Activated CD8-positive, alpha-beta memory T cell treated with anti-CD3 and anti-CD28 coated beads, Interleukin-2, amount 10 ng/mL, durations not matched to agents 7 days and 5 days (primary cell): ENCODE data around the gene PTPRT. TPM values are rescaled to one million over a fixed set of nuclear protein-coding genes. Genes with fewer than 3 reads are reported as not detected.

Experiments
- ATAC-seq: fragments of 150-1000 bp; cut with Tn5 transposase; one replicate; pipeline ENCODE4 v1.10.0; 2021; ENCODE audit warnings: moderate library complexity
- CTCF ChIA-PET: fragments of 350-600 bp; sonication (Branson Sonifier 250); formaldehyde crosslinking; loops from one replicate; lab custom pipeline; 2021; ENCODE audit warnings: antibody characterized with exemption; lab: Charles Lee
- DNase-seq: peaks from one replicate; pipeline ENCODE4 v3.0.0-alpha.2; 2020
- H3K27ac Mint-ChIP-seq: one replicate; pipeline ENCODE4 v1.8.0; 2021; ENCODE audit warnings: mild to moderate bottlenecking, mixed read lengths
- H3K27me3 Mint-ChIP-seq: one replicate; pipeline ENCODE4 v1.8.0; 2021; ENCODE audit warnings: mixed read lengths
- H3K36me3 Mint-ChIP-seq: one replicate; pipeline ENCODE4 v1.8.0; 2021; ENCODE audit warnings: mild to moderate bottlenecking, mixed read lengths
- H3K4me1 Mint-ChIP-seq: one replicate; pipeline ENCODE4 v1.8.0; 2021; ENCODE audit warnings: mixed read lengths
- H3K4me3 Mint-ChIP-seq: one replicate; pipeline ENCODE4 v1.8.0; 2021; ENCODE audit warnings: mild to moderate bottlenecking, moderate library complexity, mixed read lengths
- H3K9me3 Mint-ChIP-seq: one replicate; pipeline ENCODE4 v1.8.0; 2022; ENCODE audit warnings: low read depth, mixed read lengths
- total RNA-seq, 2 experiments: library from RNA; stranded (reverse); gene quantifications; one replicate each; pipeline ENCODE4 v1.2.3, GENCODE V29; 2021

The PTPRT gene
- total RNA-seq, 2 experiments from 2014 or later = not detected

DNA sequence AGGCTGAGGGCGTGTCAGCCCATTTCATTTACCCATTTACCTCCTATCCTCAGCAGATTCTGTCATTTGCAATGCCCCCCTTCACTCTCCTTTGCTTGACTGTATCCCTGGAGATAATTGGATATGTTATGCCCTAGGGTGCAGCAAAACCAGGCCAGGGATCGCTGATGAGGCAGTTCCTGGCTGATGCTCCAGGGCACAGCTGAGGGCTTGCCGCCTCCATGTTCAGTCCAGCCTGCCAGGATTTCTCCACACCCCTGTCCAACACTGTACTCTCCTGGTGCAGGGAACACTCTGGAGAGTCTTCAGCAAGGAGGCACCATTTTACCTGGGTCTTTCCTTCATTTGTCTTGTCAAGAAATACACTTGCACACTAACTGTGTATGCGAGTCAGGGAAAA lies 1039.5 kb downstream of the PTPRT start:
- CTCF ChIA-PET = no interaction called here
- H3K27ac Mint-ChIP-seq = no peak overlapping the region
- H3K36me3 Mint-ChIP-seq = no peaks in the 10 kb centered on the region
- ATAC-seq = no peak
- no peaks in the 10 kb centered on the region for H3K4me1 Mint-ChIP-seq
- H3K9me3 Mint-ChIP-seq = peaks cover 13% of the 10 kb centered on the region
- no peak overlapping the region for H3K4me3 Mint-ChIP-seq
- H3K27me3 Mint-ChIP-seq = no peaks in the 10 kb centered on the region
- no peak for DNase-seq

DNA sequence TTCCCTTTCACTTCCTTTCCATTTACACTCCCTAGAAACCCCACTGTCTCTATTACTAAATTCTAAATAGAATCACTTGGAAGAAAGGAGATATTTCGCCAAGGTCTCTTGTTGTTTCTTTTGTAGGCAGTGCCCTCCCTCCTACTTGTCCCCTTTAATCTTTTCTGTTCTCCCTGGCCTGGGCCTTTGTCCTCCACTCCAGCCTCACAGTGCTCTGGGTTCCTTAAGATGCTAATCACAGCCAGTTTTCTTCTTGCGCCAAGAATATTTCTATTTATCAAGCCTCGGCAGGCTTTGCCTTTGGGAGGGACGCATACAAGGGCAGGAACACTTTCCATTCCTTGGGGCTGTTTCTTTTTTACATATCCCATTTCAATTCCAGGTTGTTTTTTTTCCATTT lies 1051.0 kb downstream of the PTPRT start:
- H3K27me3 Mint-ChIP-seq = no peaks in the 10 kb centered on the region
- DNase-seq = no peak
- no peaks in the 10 kb centered on the region for H3K36me3 Mint-ChIP-seq
- H3K4me3 Mint-ChIP-seq = no peak overlapping the region
- CTCF ChIA-PET = no interaction called here
- peaks cover 6% of the 10 kb centered on the region for H3K9me3 Mint-ChIP-seq
- H3K27ac Mint-ChIP-seq = no peak overlapping the region
- ATAC-seq = no peak
- no peaks in the 10 kb centered on the region for H3K4me1 Mint-ChIP-seq

DNA sequence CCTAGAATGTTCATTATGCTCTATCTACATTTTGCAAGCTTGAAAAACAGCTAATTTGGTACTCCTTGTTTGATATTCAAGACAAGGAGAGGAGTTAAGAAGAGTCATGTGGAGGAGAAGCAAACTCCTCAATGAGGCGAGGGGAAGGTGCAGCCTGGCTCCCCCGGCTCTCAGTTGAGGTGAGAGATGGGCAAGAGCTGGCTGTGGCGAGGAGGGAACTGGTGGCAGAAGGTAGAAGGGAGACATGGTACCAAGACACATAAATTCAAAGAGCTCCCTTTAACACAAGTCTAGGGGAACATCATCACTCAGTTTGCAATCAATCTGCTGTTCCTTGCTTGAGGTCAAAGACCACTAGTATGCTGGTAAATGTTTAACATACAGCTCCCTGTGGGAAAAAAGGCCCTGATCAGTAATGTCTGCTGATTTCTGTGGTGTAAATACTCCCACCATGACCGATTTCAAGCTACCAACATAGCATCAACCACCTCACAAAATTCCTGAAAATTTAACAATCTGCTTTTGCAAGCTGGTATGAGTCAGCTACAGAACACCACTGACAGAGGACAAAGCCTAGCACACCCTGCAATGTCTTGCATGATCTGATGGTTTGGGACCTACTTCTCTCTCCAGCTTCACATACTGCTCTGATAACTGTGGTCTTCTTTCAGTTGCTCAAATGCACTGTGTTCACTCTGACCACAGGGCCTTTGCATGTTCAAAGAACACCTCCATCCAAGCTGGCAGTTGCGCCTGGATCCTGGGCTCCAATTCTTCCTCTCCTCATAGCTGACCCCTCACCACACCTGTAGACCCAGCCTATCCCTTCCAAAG lies 1055.2 kb downstream of the PTPRT start:
- no peak for ATAC-seq
- H3K27me3 Mint-ChIP-seq = no peaks in the 10 kb centered on the region
- no peak overlapping the region for H3K4me3 Mint-ChIP-seq
- no peak for DNase-seq
- no peaks in the 10 kb centered on the region for H3K4me1 Mint-ChIP-seq
- H3K36me3 Mint-ChIP-seq = no peaks in the 10 kb centered on the region
- H3K9me3 Mint-ChIP-seq = no peaks in the 10 kb centered on the region
- CTCF ChIA-PET = no interaction called here
- H3K27ac Mint-ChIP-seq = no peak overlapping the region

GRCh38 chr20:42130810-42131596 lies 1058.7 kb downstream of the PTPRT start:
- Mint-ChIP-seq H3K4me3 (no peak overlapping the region), H3K36me3 (no peaks in the 10 kb centered on the region), H3K4me1 (no peaks in the 10 kb centered on the region), H3K9me3 (no peaks in the 10 kb centered on the region), H3K27me3 (no peaks in the 10 kb centered on the region), H3K27ac (no peak overlapping the region)
- CTCF ChIA-PET = no interaction called here
- ATAC-seq (no peak), DNase-seq (no peak)

GRCh38 chr20:42125426-42125825 lies 1064.3 kb downstream of the PTPRT start:
- Mint-ChIP-seq H3K27me3 (no peaks in the 10 kb centered on the region), H3K36me3 (no peaks in the 10 kb centered on the region), H3K4me1 (no peaks in the 10 kb centered on the region), H3K4me3 (no peak overlapping the region), H3K27ac (no peak overlapping the region), H3K9me3 (no peaks in the 10 kb centered on the region)
- no peak for ATAC-seq
- CTCF ChIA-PET = no interaction called here
- no peak for DNase-seq

GRCh38 chr20:42123981-42124473 lies 1065.7 kb downstream of the PTPRT start:
- Mint-ChIP-seq H3K27ac (no peak overlapping the region), H3K27me3 (no peaks in the 10 kb centered on the region), H3K4me3 (no peak overlapping the region), H3K36me3 (no peaks in the 10 kb centered on the region), H3K9me3 (peaks cover 2% of the 10 kb centered on the region), H3K4me1 (no peaks in the 10 kb centered on the region)
- ATAC-seq (no peak), DNase-seq (no peak)
- CTCF ChIA-PET = no interaction called here

- CTCF ChIA-PET = no interaction called here
- no peak overlapping the region for H3K4me3 Mint-ChIP-seq
- no peak for ATAC-seq
- H3K36me3 Mint-ChIP-seq = no peaks in the 10 kb centered on the region
- no peak overlapping the region for H3K27ac Mint-ChIP-seq
- H3K9me3 Mint-ChIP-seq = peaks cover 7% of the 10 kb centered on the region
- no peaks in the 10 kb centered on the region for H3K4me1 Mint-ChIP-seq
- DNase-seq = no peak
- no peaks in the 10 kb centered on the region for H3K27me3 Mint-ChIP-seq
Measured at GRCh38 chr20:42118409-42119125, 1071.1 kb downstream of the PTPRT start.

- Mint-ChIP-seq H3K4me1 (no peaks in the 10 kb centered on the region), H3K4me3 (no peak overlapping the region), H3K27me3 (no peaks in the 10 kb centered on the region), H3K36me3 (no peaks in the 10 kb centered on the region), H3K9me3 (peaks cover 7% of the 10 kb centered on the region), H3K27ac (no peak overlapping the region)
- CTCF ChIA-PET = no interaction called here
- ATAC-seq (no peak), DNase-seq (no peak)
Measured at GRCh38 chr20:42118001-42118400, 1071.7 kb downstream of the PTPRT start.

- DNase-seq = no peak
- Mint-ChIP-seq H3K36me3 (no peaks in the 10 kb centered on the region), H3K4me3 (no peak overlapping the region), H3K4me1 (no peaks in the 10 kb centered on the region), H3K27ac (no peak overlapping the region), H3K9me3 (peaks cover 7% of the 10 kb centered on the region), H3K27me3 (no peaks in the 10 kb centered on the region)
- no peak for ATAC-seq
- CTCF ChIA-PET = no interaction called here
Measured at GRCh38 chr20:42113236-42113635, 1076.5 kb downstream of the PTPRT start.

DNA sequence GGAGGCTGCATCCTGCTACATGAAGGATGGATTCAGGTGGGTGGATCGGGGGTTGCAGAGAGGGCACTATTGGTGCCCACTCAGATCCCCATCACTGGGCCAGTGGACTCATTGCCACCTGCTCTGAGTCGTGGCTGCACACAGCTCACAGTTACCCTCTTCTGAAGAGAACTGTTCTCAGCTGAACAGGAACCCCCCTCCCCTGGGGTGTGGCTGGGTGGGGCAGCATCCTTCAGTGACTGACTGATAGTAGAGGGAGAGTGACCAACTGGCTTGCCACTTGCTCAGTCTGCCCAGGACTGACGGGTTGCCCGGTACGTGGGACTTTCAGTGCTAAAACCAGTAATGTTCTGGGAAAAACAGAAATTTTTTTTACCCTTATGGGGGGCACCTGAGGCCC lies 1077.5 kb downstream of the PTPRT start:
- H3K9me3 Mint-ChIP-seq = peaks cover 5% of the 10 kb centered on the region
- no peak for ATAC-seq
- no peaks in the 10 kb centered on the region for H3K27me3 Mint-ChIP-seq

GRCh38 chr20:42111349-42111748 lies 1078.4 kb downstream of the PTPRT start:
- ATAC-seq = no peak
- Mint-ChIP-seq H3K27me3 (no peaks in the 10 kb centered on the region), H3K4me1 (no peaks in the 10 kb centered on the region), H3K36me3 (no peaks in the 10 kb centered on the region), H3K4me3 (no peak overlapping the region), H3K9me3 (peaks cover 5% of the 10 kb centered on the region), H3K27ac (no peak overlapping the region)
- CTCF ChIA-PET = no interaction called here
- DNase-seq = no peak

More for the DNA sequence above, 1077.5 kb downstream of the PTPRT start:
- no peaks in the 10 kb centered on the region for H3K36me3 Mint-ChIP-seq
- no peak overlapping the region for H3K27ac Mint-ChIP-seq
- H3K4me1 Mint-ChIP-seq = no peaks in the 10 kb centered on the region
- no peak for DNase-seq
- CTCF ChIA-PET = no interaction called here
- H3K4me3 Mint-ChIP-seq = no peak overlapping the region

DNA sequence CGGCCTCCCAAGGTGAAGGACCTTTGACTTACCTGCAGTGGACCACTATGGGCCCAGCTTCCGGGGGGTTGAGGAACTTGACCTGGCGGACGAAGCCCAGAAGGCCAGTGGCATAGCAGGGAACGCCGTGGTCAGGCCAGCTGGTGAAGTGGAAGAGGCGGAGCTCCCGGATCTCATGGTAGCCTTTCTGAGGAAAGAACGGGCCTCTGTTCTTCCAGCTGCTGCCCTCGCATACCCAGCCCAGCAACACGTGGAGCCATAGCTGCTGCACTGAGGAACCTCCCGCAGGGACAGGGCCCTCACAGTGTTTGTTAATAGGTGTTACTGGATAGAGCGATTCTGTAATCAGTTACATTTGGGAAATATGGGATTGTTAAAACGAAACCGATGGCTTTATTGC lies 1079.4 kb downstream of the PTPRT start:
- no peaks in the 10 kb centered on the region for H3K36me3 Mint-ChIP-seq
- H3K4me1 Mint-ChIP-seq = no peaks in the 10 kb centered on the region
- no peak overlapping the region for H3K4me3 Mint-ChIP-seq
- no peaks in the 10 kb centered on the region for H3K27me3 Mint-ChIP-seq
- ATAC-seq (no peak), DNase-seq (no peak)
- peaks cover 5% of the 10 kb centered on the region for H3K9me3 Mint-ChIP-seq
- CTCF ChIA-PET = no interaction called here
- no peak overlapping the region for H3K27ac Mint-ChIP-seq

DNA sequence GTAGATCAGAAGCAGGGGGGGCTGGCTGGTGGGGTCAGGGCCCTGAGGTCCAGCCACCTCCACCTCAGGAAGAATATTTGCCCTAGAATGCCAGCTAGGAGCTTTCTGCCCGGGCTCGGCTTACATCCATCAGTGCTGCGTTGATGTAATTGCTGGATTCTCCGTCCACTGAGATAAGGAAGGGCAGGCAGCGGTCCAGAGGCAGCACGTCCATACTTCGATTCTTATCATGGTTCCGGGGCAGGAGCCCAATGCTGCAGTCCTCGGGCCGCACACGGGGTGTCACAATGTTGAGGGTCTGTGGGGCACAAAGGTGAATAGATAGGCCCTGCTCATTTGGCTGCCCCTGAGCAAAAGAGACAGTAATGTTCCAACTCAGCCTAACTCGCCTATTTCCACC lies 1087.7 kb downstream of the PTPRT start:
- Mint-ChIP-seq H3K4me3 (no peak overlapping the region), H3K4me1 (no peaks in the 10 kb centered on the region), H3K9me3 (peaks cover 6% of the 10 kb centered on the region), H3K27ac (no peak overlapping the region), H3K36me3 (no peaks in the 10 kb centered on the region), H3K27me3 (no peaks in the 10 kb centered on the region)
- DNase-seq (no peak), ATAC-seq (no peak)
- CTCF ChIA-PET = no interaction called here
